ENCODE data around the gene KLK12. TPM values are rescaled to one million over a fixed set of nuclear protein-coding genes. Genes with fewer than 3 reads are reported as not detected.

The KLK12 gene
- total RNA-seq, 2 experiments from 2014 or later = not detected

GRCh38 chr19:51027873-51028272 lies 6.9 kb downstream of the KLK12 start:
- Histone ChIP-seq H3K9me3 (ENCODE audit: control insufficient read depth in 1 of 2, insufficient read depth in 1 of 2, low read length in 2 of 2) (peaks cover 0 to 4% of the 10 kb centered on the region in 2 experiments), H3K27me3 (ENCODE audit: control insufficient read depth in 1 of 2, insufficient read depth in 2 of 2, low read length in 2 of 2) (peaks cover 2 to 28% of the 10 kb centered on the region in 2 experiments), H3K4me3 (ENCODE audit: low read length) (no peak overlapping the region), H3K36me3 (ENCODE audit: insufficient read depth, low read length) (no peaks in the 10 kb centered on the region), H3K4me1 (ENCODE audit: insufficient read depth, low read length) (no peaks in the 10 kb centered on the region), H3K27ac (ENCODE audit: low read depth in 1 of 2, low read length in 2 of 2) (no peak overlapping the region)
- no peaks in the 10 kb centered on the region for H3K4me1 Mint-ChIP-seq (ENCODE audit: low read depth)
- TF ChIP-seq CTCF (IDR thresholded peaks at IDR 0.05) = no peak
- POLR2A ChIA-PET = no interaction called here
- H3K36me3 Mint-ChIP-seq (ENCODE audit: low read depth) = no peaks in the 10 kb centered on the region
- no peak overlapping the region for H3K4me3 Mint-ChIP-seq
- CTCF ChIA-PET = no interaction called here
- ATAC-seq (ENCODE audit: poor library complexity) (no peak), DNase-seq (no peak)
- no peak overlapping the region for H3K27ac Mint-ChIP-seq
- no peaks in the 10 kb centered on the region for H3K9me3 Mint-ChIP-seq
- intact Hi-C loops (cut with DNase I, micrococcal nuclease) = no loop called here
- H3K27me3 Mint-ChIP-seq = peaks cover 66% of the 10 kb centered on the region

- H3K27me3 ChIP-seq (ENCODE audit: control insufficient read depth in 1 of 2, insufficient read depth in 2 of 2, low read length in 2 of 2) = peaks cover 4 to 32% of the 10 kb centered on the region in 2 experiments
- no peak overlapping the region for H3K4me3 ChIP-seq (ENCODE audit: low read length)
- peaks cover 73% of the 10 kb centered on the region for H3K27me3 Mint-ChIP-seq
- no peaks in the 10 kb centered on the region for H3K9me3 Mint-ChIP-seq
- H3K4me1 ChIP-seq (ENCODE audit: insufficient read depth, low read length) = no peaks in the 10 kb centered on the region
- no peak for TF ChIP-seq CTCF (IDR thresholded peaks at IDR 0.05)
- H3K27ac ChIP-seq (ENCODE audit: low read depth in 1 of 2, low read length in 2 of 2) = no peak overlapping the region
- intact Hi-C loops (cut with DNase I, micrococcal nuclease) = no loop called here
- ChIA-PET POLR2A (no interaction called here), CTCF (no interaction called here)
- H3K36me3 Mint-ChIP-seq (ENCODE audit: low read depth) = no peaks in the 10 kb centered on the region
- peaks cover 0 to 4% of the 10 kb centered on the region in 2 experiments for H3K9me3 ChIP-seq (ENCODE audit: control insufficient read depth in 1 of 2, insufficient read depth in 1 of 2, low read length in 2 of 2)
- no peaks in the 10 kb centered on the region for H3K4me1 Mint-ChIP-seq (ENCODE audit: low read depth)
- no peaks in the 10 kb centered on the region for H3K36me3 ChIP-seq (ENCODE audit: insufficient read depth, low read length)
- ATAC-seq (ENCODE audit: poor library complexity) (no peak), DNase-seq (no peak)
- H3K4me3 Mint-ChIP-seq = no peak overlapping the region
- H3K27ac Mint-ChIP-seq = no peak overlapping the region
These were observed 7.5 kb downstream of the KLK12 start for GRCh38 chr19:51027126-51027806.

GRCh38 chr19:51026554-51026831 lies 8.3 kb downstream of the KLK12 start, which contains the start of gene KLK11:
TSS of gene KLK11 (minus strand) at chr19:51026616. CDS start at chr19:51025631, 985 bp downstream.
- CTCF ChIA-PET = no interaction called here
- POLR2A ChIA-PET = no interaction called here
- Histone ChIP-seq H3K4me1 (ENCODE audit: insufficient read depth, low read length) (no peaks in the 10 kb centered on the region), H3K9me3 (ENCODE audit: control insufficient read depth in 1 of 2, insufficient read depth in 1 of 2, low read length in 2 of 2) (no peaks in the 10 kb centered on the region), H3K36me3 (ENCODE audit: insufficient read depth, low read length) (no peaks in the 10 kb centered on the region), H3K27ac (ENCODE audit: low read depth in 1 of 2, low read length in 2 of 2) (no peak within 1 kb of the TSS), H3K27me3 (ENCODE audit: control insufficient read depth in 1 of 2, insufficient read depth in 2 of 2, low read length in 2 of 2) (peaks cover 4 to 32% of the 10 kb centered on the region in 2 experiments), H3K4me3 (ENCODE audit: low read length) (no peak within 1 kb of the TSS)
- ATAC-seq (ENCODE audit: poor library complexity) (no peak), DNase-seq (no peak)
- Mint-ChIP-seq H3K27me3 (peaks cover 73% of the 10 kb centered on the region), H3K9me3 (no peaks in the 10 kb centered on the region), H3K4me3 (no peak within 1 kb of the TSS), H3K4me1 (ENCODE audit: low read depth) (no peaks in the 10 kb centered on the region), H3K27ac (no peak within 1 kb of the TSS), H3K36me3 (ENCODE audit: low read depth) (no peaks in the 10 kb centered on the region)
- intact Hi-C loops (cut with DNase I, micrococcal nuclease) = no loop called here
- no peak for TF ChIP-seq CTCF (IDR thresholded peaks at IDR 0.05)
